ENCODE measurements around the gene PAQR4. TPM values are rescaled to one million over a fixed set of nuclear protein-coding genes. Genes with fewer than 3 reads are reported as not detected.
A peak's percentile ranks its signal among the peaks of the same experiment; 100 is the strongest.

PAQR4 gene
- polyA plus RNA-seq, 1 of the 3 experiments (the other 2 are of a cell fraction): 8.8 TPM

DNA sequence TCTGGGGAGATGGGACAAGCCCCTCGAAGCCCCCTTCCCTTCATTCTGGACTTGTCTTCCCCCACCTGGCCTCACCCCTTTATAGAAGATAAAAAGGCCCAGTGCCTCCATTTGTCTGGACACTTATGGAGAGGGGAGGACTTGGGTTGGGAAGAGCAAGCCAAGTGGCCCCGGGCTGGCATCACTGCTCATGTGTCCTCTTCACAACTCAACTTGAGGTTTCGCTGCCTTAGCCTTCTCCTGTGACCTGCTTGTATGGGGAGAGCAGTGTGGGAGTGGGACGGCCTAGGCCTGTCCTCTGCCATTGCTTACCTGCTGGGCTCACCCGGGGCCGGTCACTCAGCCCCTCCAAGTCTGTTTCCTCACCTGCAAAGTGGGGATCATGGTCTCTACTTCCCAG, 1.4 kb downstream of the PAQR4 start:
- CTCF ChIA-PET: interaction anchor here (0.6 to 1.4 kb wide), 7 partner anchors 9 to 61 kb away, joined by 3 to 8 read pairs (median 5); no protein-coding TSS in a partner anchor
- POLR2A ChIA-PET: interaction anchor here (1.9 kb wide), 1 partner anchor 10 kb away, joined by 12 read pairs; the partner anchor contains the start of gene PKMYT1
- DNase-seq: no peak
- WGBS (ENCODE audit: low lambda C conversion rate): 31% methylated on average over 2 of the region's 6 CpGs
- peaks cover 31% of the 10 kb centered on the region; the same call in 1 of the 2 replicates for H4K20me1 ChIP-seq (ENCODE audit: insufficient read depth)
- H2AFZ ChIP-seq (ENCODE audit: low read depth): no peak overlapping the region
- H3K27ac ChIP-seq (ENCODE audit: low read depth in 2 of 2, low read length in 1 of 2): no peak overlapping the region; a peak in 1 of 4 replicates
- no peaks in the 10 kb centered on the region; the same call in 1 of the 2 replicates for H3K79me2 ChIP-seq (ENCODE audit: insufficient read depth)
- peak overlapping the region; percentile 74 to 80 for H3K4me3 ChIP-seq (ENCODE audit: low read depth in 2 of 2, low read length in 1 of 2)
- H3K9me2 ChIP-seq: no peaks in the 10 kb centered on the region
- H3K27me3 ChIP-seq (ENCODE audit: insufficient read depth): no peaks in the 10 kb centered on the region
- H3K4me1 ChIP-seq (ENCODE audit: control insufficient read depth in 1 of 2, insufficient read depth in 2 of 2, low read depth in 1 of 2, low read length in 1 of 2): peaks cover 0 to 36% of the 10 kb centered on the region in 2 experiments; a peak in 1 of 4 replicates
- peak overlapping the region; percentile 68; the same call in 1 of the 2 replicates for H3K9ac ChIP-seq
- H3K36me3 ChIP-seq (replicated peaks in 1 of 2; ENCODE audit: control insufficient read depth in 1 of 2, insufficient read depth in 2 of 2, low read length in 1 of 2): no peaks in the 10 kb centered on the region
- H3K9me3 ChIP-seq: no peaks in the 10 kb centered on the region
- peaks cover 8% of the 10 kb centered on the region for H3F3A ChIP-seq (replicated peaks; ENCODE audit: insufficient read depth)
- TF ChIP-seq GATA2 (CRISPR knock-in tag; IDR thresholded peaks at IDR 0.05) (no peak), FOXM1 (IDR thresholded peaks at IDR 0.05; ENCODE audit: low read depth) (no peak), NRF1 (IDR thresholded peaks at IDR 0.05; ENCODE audit: low read depth, low read length) (no peak), ELF1 (IDR thresholded peaks at IDR 0.05) (no peak), TEAD4 (IDR thresholded peaks at IDR 0.05; ENCODE audit: borderline replicate concordance, insufficient read depth) (no peak), JUND (IDR thresholded peaks at IDR 0.05) (no peak), RAD21 (IDR thresholded peaks at IDR 0.05; ENCODE audit: low read length) (no peak), SMC3 (IDR thresholded peaks at IDR 0.05; ENCODE audit: low read depth, low read length) (no peak), TCF12 (IDR thresholded peaks at IDR 0.05) (no peak), CHD2 (IDR thresholded peaks at IDR 0.05; ENCODE audit: low read length, partially characterized antibody) (no peak), RFX5 (IDR thresholded peaks at IDR 0.05; ENCODE audit: low read length) (no peak), EZH2phosphoT487 (IDR thresholded peaks at IDR 0.05; ENCODE audit: borderline replicate concordance, low read depth) (no peak), TAF1 (IDR thresholded peaks at IDR 0.05; ENCODE audit: borderline replicate concordance, low read depth, low read length) (no peak), GABPA (IDR thresholded peaks at IDR 0.05; ENCODE audit: low read depth) (no peak)
- TF ChIP-seq, protein P1, sequence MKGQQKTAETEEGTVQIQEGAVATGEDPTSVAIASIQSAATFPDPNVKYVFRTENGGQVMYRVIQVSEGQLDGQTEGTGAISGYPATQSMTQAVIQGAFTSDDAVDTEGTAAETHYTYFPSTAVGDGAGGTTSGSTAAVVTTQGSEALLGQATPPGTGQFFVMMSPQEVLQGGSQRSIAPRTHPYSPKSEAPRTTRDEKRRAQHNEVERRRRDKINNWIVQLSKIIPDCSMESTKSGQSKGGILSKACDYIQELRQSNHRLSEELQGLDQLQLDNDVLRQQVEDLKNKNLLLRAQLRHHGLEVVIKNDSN (IDR thresholded peaks at IDR 0.05; ENCODE audit: borderline replicate concordance, low read depth): no peak
- TF ChIP-seq, protein P2, sequence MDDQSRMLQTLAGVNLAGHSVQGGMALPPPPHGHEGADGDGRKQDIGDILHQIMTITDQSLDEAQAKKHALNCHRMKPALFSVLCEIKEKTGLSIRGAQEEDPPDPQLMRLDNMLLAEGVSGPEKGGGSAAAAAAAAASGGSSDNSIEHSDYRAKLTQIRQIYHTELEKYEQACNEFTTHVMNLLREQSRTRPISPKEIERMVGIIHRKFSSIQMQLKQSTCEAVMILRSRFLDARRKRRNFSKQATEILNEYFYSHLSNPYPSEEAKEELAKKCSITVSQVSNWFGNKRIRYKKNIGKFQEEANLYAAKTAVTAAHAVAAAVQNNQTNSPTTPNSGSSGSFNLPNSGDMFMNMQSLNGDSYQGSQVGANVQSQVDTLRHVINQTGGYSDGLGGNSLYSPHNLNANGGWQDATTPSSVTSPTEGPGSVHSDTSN (IDR thresholded peaks at IDR 0.05): no peak
- TF ChIP-seq, protein P3, sequence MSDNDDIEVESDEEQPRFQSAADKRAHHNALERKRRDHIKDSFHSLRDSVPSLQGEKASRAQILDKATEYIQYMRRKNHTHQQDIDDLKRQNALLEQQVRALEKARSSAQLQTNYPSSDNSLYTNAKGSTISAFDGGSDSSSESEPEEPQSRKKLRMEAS (IDR thresholded peaks at IDR 0.05; ENCODE audit: low read depth): no peak
- TF ChIP-seq, protein P4, sequence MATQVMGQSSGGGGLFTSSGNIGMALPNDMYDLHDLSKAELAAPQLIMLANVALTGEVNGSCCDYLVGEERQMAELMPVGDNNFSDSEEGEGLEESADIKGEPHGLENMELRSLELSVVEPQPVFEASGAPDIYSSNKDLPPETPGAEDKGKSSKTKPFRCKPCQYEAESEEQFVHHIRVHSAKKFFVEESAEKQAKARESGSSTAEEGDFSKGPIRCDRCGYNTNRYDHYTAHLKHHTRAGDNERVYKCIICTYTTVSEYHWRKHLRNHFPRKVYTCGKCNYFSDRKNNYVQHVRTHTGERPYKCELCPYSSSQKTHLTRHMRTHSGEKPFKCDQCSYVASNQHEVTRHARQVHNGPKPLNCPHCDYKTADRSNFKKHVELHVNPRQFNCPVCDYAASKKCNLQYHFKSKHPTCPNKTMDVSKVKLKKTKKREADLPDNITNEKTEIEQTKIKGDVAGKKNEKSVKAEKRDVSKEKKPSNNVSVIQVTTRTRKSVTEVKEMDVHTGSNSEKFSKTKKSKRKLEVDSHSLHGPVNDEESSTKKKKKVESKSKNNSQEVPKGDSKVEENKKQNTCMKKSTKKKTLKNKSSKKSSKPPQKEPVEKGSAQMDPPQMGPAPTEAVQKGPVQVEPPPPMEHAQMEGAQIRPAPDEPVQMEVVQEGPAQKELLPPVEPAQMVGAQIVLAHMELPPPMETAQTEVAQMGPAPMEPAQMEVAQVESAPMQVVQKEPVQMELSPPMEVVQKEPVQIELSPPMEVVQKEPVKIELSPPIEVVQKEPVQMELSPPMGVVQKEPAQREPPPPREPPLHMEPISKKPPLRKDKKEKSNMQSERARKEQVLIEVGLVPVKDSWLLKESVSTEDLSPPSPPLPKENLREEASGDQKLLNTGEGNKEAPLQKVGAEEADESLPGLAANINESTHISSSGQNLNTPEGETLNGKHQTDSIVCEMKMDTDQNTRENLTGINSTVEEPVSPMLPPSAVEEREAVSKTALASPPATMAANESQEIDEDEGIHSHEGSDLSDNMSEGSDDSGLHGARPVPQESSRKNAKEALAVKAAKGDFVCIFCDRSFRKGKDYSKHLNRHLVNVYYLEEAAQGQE (IDR thresholded peaks at IDR 0.05; ENCODE audit: low read depth, low read length): no peak
- peak overlapping the region; percentile 96 for H3K4me2 ChIP-seq

All from SK-N-SH (cell line).